ENCODE data around the gene ZNF429.

DNA sequence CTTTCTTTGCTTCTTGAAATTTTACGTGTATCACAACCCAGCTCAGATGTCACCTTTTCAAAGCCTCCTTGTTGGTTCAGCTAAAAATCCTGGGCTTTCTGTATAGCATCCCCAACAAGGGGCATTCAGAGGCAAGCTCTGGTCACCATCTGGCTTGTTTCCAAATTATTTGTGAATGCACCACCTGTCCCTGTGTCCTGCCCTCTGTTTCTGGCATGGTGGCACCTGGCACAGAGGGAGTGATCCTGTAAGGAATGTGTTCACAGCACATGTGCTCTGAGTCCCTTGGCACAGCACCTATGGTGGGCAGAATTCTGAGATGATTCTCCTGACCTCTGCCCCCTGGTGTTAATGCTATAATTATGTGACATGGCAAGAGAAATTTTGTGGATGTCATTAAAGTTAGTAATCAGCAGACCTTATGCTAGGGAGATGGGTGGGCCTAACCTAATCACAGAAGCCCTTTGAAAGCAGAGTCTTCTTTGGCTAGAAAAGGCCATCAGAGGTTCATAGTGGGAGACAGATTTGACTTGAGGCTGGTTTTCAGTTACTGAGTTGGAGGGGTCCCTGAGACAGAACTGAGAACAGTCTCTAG, 76.3 kb downstream of the ZNF429 start:
- TF ChIP-seq POLR2A (IDR thresholded peaks at IDR 0.05) (no peak), POLR2AphosphoS5 (IDR thresholded peaks at IDR 0.05) (no peak), EP300 (IDR thresholded peaks at IDR 0.05) (no peak)
- TF ChIP-seq, protein P1, sequence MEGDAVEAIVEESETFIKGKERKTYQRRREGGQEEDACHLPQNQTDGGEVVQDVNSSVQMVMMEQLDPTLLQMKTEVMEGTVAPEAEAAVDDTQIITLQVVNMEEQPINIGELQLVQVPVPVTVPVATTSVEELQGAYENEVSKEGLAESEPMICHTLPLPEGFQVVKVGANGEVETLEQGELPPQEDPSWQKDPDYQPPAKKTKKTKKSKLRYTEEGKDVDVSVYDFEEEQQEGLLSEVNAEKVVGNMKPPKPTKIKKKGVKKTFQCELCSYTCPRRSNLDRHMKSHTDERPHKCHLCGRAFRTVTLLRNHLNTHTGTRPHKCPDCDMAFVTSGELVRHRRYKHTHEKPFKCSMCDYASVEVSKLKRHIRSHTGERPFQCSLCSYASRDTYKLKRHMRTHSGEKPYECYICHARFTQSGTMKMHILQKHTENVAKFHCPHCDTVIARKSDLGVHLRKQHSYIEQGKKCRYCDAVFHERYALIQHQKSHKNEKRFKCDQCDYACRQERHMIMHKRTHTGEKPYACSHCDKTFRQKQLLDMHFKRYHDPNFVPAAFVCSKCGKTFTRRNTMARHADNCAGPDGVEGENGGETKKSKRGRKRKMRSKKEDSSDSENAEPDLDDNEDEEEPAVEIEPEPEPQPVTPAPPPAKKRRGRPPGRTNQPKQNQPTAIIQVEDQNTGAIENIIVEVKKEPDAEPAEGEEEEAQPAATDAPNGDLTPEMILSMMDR (IDR thresholded peaks at IDR 0.05) = no peak

All from sigmoid colon (tissue), 4 donors.